HL-60/S4 treated with phorbol 12-myristate 13-acetate at 8.2 ng/mL for 4 days and 3 days (cell line): ENCODE data around the gene PDE4B.

Experiments
- in situ Hi-C: fragments of 300-500 bp; cut with MboI; formaldehyde crosslinking; loops from 2 replicates; pipeline ENCODE4 v1.15.0; 2022; ENCODE audit warnings: low sequenced_read_pairs

PDE4B gene

DNA sequence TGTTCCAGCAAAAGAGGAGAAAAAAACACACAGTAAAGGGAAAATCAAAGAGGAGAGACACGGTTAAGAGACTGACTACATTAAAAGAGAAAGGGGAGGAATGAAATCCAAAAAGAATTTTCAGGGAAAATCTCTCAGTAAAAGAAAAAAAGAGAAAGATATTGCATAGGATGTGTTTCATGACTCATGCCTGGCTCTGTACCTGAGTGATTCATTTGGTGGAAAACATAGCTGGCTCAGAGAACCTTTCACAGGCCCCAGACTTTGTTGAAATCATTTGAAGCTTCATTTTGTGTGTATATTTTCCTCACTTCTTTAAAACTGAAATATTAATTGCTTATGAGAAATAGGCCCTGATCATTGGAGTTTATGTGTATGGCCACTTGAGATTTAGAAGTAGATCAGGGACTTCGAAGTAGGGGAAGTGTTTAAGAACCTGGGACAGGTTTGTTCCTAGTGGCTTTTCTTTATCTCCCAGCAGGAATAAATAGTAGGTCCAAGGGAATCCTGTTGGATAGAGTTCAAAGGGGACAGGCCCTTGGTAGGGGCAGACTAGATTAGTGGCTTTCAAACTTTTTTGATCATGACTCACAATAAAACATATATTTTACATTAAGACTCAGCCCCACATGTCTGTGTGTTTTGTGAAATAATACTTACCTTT, 502.1 kb downstream of the PDE4B start:
- in situ Hi-C loops = no loop called here

DNA sequence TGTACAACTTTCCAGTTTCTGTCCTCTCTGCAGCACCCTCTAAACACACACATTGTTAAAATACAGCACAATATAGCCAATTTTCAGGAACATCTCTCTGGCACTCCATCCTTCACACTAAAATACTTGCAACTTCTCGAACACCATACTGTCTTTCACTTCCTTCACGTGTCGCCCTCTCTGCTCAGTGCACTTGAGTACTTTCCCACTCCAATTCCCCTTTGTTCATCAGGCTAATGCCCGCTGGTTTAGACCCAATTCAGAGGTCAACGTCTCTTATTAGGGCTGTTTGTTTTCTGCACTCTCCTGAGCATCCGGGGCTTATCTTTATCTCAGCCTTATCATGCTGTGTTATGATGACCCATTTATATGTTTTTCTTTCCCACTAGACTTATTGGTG, 503.1 kb downstream of the PDE4B start:
- in situ Hi-C loops = no loop called here

DNA sequence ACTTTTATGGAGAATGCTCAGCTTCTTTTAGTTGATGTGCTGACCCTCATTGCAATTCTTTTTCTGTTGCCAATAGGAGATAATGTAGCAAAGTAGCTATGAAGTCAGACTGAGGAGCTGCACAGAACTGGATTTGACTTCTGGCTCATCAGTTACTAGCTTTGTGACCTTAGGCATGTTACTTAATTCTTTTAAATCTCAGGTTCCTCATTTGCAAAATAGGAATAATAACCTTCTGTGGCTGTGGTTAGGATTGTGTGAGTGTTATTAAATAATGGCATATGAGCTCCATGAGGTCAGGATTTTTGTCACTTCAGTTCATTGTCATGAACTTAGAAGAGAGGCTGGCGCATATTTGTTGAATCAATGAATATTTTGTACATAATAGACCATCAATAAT, 503.7 kb downstream of the PDE4B start:
- in situ Hi-C loops = no loop called here

DNA sequence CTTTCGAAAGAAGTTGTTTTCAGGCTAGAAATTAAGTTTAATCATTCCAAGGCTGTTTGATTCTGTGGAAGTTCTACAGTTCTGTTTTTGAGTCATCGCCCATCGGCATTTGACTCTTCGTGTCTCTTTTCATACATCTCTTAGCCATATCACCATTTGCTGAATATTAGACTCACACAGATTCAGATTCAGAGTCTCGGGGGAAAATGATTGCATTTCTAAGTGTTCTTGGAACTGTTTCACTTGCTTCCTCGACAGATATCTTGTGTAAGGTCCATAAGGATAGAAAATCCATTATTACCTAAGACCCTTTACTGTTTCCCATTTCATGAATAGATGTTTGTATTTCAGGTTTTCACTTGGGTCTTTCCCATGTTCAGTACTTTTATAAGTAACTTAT, 504.3 kb downstream of the PDE4B start:
- in situ Hi-C loops = no loop called here

DNA sequence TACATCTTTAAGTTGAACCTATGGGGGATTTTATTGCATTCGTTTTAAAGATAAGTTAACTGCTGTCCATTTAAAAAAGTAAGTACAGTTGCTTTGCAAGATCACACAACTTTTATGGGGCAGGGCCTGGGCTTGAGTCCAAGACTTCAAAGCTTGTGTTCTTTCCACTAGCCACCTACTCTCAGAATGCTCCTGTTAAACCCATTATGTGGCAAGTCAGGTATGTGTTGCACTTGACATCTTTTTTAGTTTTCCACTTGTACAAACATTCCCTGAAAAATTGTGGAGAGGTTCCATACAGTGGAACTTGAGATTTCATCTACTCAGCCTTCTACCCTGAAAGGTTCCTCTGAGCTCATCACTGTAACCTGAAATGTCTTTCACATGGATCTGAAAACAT, 505.8 kb downstream of the PDE4B start:
- in situ Hi-C loops = no loop called here

DNA sequence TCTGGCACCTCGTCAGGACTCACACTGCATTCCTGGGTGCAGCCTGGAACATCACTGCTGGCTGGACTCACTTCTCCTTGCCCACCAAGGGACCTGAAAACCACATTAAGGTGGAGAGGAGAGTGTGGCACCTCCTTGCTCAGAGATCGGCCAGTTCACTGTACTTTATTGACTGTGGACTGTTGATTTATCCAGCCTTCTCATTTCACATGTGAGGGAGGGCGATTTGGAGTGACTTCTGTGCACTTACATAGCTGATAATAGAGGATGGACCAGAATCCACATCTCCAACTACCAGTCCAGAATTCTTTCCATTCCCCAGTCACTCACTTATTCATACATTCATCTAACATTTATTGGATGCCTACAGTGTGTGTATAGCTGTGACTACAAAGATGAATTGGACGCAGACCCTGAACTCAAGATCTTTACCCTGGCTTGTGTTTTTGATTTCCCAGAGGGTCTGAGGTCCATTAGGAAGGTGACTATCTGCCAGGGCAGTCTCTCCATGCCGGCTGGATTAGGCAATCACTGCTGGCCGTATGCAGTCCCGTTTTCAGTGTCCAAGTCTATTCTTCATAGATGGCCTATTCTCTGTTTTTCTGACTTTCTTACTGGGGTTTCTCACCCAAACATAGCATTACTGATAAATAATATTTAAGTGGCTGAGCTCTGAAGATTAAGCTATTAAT, 507.7 kb downstream of the PDE4B start:
- in situ Hi-C loops = no loop called here

DNA sequence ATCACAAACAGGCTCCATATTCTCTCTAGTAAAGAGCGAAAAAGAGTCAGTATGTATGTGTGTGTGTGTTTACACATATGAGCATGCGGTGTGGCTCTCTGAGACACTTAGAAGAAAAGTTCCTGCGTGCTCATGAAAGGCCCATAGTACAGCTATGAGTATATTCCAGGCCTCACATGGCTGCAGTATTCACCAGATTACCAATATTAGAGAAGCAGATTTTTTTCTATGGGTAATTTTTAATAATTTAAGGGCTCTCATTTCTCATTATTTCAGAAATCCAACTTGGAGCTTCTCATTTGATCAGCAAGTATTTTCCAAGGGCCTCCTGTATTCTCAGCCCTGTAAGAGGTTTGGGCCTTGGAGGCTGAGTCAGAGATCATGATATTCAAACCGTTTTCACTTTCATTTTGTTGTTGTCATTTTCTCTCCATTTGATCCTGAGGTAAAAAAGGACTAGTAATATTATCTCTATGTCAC, 508.3 kb downstream of the PDE4B start:
- in situ Hi-C loops = no loop called here

DNA sequence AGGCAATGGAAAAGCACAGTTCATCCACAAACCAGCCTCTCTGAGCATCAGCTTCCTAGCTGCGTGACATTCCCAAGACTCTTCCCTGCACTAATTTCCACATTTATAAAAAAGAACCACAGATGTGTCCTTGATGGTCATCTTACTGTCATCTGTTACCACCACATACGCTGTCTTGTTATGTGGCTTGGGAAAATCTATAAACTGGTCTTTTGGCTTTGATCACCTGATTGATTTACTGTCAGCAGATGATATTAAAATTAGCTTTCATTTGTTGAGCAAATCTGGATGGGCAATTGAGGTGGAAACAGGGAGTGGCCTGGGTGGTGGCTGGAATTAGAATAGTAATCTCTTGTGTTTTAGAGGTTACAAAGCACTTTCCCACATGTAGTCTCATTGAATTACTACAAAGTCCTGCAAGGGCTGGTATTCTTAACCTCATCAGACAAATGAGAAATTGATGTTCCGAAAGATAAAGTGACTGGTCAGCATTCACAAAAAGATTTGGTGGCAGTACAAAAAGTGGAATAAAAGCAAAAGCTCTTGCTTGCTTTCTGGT, 509.6 kb downstream of the PDE4B start:
- in situ Hi-C loops = no loop called here

DNA sequence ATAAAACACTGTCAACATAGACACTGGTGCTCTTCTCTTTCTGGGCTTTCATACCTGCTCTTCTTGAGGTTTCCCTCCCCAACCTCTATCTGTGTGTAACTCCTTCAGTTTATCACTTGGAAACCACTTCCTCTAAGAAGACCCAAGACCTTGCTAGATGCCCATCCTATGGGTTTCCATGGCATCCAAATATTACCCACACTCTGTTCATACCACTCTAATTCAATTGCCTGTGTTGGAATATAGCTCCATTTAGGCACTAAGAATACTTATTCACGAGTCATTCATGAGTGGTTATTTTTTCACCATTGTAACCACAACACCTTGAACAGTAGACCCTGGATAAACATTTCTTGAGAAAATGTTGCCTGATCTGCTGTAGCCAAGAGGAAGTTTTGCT, 510.1 kb downstream of the PDE4B start:
- in situ Hi-C loops = no loop called here

DNA sequence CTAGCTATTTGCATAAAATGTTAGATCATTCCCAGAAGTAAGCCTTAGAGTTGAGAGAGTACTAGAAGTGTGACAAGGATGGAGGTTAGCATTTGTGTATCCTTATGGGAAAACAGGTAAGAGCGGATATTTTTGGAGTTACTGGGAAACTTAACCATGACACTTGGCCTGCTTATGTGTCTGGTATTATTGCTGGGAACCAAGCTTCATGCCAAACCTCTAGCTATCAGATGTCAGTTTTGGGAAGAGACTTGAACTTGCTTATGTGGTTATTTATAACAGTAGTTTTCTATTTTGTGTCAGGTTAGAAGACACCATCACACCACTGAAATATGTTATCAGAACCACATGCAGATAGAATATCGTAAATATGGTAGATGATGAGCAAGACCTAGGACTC, 511.0 kb downstream of the PDE4B start:
- in situ Hi-C loops = no loop called here

DNA sequence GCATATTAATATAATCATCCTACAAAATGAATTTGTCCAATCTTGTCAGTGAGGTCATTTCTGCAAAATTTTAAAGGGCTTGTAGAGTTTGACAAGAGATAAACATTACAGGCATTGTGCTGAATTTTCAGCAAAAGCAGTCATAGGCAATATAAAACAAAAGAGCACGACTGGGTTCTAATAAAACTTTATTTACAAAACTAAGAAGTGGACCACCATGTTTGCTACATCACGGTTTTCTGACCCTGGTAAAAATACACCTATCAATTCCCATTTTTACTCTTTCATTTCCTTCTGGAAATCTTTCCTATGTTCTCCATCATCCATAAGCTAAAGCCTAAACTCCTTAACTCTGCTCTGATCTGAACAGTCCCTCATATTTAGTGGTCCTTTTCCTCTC, 511.4 kb downstream of the PDE4B start:
- in situ Hi-C loops = no loop called here

DNA sequence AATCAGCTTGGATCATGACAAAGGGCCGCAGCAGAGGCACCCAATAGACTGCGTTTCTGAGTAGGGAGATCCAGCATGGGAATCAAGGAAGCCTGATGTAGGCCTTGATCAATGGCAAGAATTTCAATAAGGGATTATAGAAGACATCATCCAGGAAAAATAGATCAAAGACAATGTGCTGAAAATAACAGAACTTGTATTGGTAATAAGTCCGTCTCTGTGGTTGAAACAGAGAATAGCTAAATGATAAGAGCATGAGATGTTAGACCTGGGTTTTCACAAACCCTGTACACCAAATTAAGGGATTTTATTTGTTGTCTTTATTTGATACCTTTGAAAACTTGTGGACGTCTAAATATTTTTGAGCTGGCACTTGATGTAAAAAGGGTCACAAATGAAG, 513.2 kb downstream of the PDE4B start:
- in situ Hi-C loops = no loop called here

DNA sequence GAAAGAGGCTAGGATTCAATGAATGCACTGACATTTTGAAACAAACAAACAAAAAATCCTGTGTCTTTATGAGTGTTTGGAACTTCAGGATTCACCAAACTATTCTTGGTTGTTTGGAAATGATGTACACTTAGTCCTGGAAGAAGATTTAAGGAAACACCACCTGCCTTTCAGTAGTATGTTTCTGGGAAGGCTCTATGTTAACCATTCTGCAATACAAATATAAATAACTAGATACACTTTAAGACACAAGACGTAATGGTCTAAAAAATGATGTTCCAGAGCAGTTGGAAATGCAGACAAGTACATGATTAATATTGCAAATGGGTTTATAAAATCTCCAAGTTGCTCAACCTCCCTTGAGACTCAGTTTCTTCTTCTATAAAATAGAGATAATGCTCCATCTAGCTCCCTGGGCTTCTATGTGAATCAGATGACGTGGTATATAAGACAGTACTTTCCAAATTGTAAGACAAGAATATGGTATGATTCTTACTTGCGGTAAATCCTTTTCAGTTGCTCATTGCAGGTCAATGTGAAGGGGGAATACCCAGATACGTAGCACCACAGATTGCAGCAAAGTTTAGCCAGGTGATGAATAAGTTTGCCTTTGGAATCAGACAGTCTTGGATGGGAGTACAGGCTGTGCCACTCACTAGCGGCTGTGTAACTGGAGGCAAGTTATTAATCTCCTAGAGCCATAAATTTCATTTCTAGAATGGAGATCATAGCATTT, 516.5 kb downstream of the PDE4B start:
- in situ Hi-C loops = no loop called here

DNA sequence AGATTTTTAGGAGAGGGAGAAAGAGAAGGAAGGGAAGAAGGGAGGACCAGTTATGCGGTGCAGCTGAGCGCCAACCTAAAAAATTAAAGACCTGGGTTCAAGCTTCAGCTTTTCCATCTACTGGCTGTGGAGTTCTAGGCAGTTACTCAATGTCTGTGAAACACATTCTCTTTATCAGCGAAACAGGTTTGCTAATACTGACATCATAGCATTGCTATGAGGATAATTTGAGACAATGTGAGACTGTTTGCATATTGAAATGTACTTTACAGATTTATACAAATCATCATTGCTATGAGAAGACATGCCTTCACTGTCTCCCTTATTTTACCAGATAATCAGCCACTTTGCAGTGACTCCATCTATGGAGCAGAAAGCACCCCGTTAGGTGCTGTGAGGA, 518.4 kb downstream of the PDE4B start:
- in situ Hi-C loops = no loop called here

DNA sequence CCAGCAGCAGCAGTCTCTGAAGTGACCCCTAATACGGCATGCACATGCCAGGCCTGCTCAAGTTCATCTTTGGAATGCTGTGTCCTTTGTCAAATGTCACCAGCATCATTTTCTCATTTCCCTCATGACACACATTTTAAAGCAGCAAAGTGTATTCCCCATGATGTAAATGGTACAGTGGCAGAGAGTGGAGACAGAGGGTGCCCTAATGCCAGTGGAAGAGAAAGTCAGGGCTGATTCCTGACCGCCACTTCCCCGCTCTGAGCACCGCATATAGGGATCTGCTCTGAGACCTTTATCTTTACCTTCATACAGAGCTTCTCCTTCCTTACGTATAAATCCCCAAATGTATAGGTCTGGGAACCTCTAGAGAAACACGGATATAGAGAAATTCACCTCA, 518.9 kb downstream of the PDE4B start:
- in situ Hi-C loops = no loop called here

DNA sequence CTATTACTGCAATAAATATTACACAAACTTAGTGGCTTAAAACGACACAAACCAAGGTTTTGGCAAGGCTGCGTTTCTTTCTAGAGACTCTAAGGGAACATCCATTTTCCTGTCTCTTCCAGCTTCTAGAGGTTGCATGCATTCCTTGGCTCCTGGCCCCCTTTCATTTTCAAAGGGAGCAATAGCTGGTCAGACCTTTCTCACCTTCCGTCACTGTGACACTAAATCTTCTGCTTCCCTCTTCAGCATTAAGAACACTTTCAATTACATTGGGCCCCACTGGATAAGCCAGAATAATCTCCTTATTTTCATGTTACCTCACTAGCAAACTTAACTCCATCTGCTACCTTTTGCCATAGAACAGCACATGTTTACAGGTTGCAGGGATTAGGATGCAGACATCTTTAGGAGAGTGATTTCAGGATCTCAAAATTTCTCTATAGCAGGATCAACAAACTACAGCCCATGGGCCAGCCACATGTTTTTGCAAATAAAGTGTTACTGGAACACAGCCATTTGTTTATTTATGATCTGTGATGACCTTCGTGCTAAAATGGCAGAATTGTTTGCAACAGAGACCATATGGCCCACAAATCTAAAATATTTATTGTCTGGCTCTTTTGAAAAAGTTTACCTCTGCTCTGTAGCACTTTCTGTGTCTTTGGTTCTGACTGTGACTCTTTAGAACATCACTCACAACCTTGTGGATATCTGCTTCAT, 519.7 kb downstream of the PDE4B start:
- in situ Hi-C loops = no loop called here

DNA sequence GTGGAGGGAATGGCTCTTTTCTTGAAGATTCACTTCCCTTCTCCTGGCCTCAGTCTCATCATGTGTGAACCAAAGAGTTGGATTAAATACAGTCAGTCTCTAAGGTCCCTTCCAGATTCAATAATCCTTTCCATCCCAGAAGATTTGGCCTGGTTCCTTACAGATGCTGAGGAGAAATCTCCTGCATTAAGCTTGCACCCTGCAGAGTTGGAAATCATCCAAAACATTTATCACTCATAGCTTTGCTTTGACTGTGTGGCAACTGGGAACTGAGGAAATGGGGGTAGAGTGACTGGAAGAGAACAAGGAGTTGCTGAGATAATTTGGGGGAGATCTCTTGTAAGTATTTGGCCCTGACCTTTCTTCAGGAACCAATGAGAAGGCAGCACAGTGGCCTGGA, 520.7 kb downstream of the PDE4B start:
- in situ Hi-C loops = no loop called here

DNA sequence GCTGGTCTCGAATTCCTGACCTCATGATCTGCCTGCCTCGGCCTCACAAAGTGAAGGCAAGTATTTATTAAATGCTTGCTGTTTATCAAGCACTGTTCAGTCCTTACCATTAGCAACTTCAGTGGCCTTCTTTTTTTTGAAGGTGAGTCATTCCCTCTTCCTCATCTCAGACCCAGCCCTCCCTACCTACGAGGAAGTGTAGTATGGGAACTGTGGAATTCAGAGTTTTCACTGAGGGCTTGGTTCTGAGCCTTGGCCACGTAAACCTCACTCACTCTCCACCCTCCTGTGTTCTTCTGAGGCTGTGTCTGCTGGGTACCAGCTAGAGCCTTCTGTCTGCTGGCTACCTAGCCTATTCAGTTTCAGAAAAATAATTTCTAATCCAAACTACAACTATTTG, 523.0 kb downstream of the PDE4B start:
- in situ Hi-C loops = no loop called here

DNA sequence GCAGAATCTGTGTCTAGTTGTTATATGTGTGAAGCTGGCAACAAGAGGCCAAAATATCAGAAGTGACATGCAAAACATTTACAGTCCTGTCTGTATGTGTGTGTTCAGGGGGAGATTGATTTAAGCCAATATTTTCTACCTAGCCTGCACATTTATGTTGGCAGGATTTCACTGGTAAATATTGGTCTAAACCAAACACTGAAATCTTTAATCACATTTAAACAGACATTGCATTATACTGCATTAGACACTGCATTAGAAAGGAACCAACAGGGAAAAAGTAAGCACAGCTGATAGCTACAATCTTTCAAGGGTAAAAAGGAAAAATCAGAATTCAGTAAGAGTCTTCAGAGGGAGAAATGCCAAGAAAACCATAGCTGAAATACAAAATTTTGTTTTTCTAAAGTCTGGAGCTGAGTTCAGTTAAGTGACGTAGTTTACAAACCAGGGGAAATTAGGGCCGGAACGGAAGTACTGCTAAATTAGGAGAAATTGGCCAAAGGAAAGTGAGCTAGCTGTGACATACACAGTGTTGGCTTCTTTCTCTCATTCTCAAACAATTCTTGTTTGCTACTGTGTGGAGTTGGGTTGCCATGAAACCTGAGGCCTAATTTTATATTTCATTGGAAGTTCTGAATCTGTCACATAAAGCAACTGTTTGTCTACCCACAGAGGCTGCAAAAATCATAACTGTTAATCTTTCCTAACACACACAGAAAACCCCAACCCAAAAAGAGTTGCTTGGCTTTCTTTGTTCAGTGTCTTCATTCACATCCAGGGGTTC, 524.0 kb downstream of the PDE4B start:
- in situ Hi-C loops = no loop called here

DNA sequence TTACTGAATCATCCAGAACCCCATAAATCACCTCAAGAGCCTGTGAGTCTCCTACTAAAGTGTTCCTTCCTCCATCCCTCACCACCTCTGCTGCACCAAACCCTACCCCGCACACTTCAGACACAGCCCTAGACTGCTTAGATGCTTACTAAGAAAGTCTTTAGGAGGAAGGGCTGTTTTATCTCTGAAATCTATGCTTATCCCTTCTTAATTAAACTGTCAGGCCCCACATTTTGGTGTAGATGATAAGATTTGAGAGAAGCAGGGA, 524.5 kb downstream of the PDE4B start:
- in situ Hi-C loops = no loop called here

DNA sequence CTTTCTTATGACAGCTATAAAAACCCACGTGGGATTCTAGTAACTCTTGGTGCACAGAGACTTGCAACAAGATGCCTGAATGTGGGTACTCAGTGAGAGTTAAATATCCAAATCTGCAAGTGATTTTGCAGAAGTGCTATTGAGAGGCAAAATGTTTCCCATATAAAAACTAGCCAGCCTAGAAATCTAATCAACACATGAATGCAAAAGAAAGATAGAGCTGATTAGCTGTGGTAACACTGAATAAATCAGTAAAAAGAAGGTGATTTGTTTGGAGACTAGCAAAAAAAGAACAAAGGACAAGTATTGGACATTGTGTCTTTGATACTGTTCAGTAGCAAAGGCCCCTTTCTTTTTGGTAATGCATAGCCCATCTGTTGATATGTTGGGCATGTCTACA, 527.5 kb downstream of the PDE4B start:
- in situ Hi-C loops = no loop called here
